PC-3 (cell line): Measurements from ENCODE around the gene CSF1.

Source experiments
- CTCF ChIP-seq: fragments of 300-600 bp; sonication (generic); conservative IDR thresholded peaks from 2 replicates; pipeline ENCODE4 v1.5.1; 2017; ENCODE audit warnings: antibody characterized with exemption, low read depth, mild to moderate bottlenecking, low read length
- EZH2 ChIP-seq: fragments of 300-600 bp; sonication (generic); IDR thresholded peaks from one replicate; pipeline ENCODE4 v1.6.1; 2017; ENCODE audit warnings: antibody characterized with exemption, mild to moderate bottlenecking, low read length; ENCODE audit not compliant: unreplicated experiment

GRCh38 chr1:109969907-109970306 lies 59.3 kb downstream of the CSF1 start:
- no peak for TF ChIP-seq CTCF
- no peak for TF ChIP-seq EZH2
